Measurements from ENCODE around the gene PRKCE. TPM values are rescaled to one million over a fixed set of nuclear protein-coding genes. Genes with fewer than 3 reads are reported as not detected.

Gene PRKCE
- total RNA-seq, 1 donor from 2014 or later, result 21.0 TPM

DNA sequence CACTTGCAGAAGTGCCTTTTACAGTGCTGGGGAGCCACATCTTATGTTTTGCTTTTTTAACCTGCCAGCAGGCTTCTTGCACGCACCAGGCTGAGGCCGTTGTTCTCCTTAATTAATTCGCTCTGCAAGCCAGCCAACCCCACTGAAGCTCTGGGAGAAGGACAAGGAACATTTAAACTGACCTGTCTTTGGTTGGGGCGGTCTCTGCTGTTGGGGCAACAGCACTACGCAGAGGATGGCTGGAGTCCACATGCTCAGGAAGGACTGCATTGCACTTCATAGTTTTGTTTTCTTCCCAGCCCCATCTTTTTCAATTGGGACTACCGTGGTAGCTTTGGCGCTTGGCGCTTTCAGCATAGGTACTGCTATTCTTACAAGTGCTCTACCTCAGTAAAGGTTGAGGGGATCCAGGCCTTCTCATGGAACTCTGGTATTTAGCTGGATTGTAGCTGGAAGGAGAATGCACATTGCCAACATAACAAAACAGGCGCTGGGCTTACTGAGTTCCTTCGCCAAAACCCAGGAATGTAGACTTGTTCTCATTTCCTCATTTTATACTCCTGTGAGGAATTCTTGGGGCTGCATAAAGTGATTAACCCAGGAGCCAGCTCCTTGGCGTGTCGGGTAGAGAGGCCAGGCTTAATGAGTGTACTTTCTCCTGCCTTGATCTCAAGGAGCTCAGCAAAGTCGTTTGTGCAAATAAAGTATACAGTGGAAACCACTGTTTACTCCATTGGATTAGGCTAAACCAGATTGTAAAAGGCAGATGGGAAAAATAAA lies 146.2 kb downstream of the PRKCE start:
- H3K27me3 ChIP-seq (ENCODE audit: control insufficient read depth, insufficient read depth, low read length), result no peaks in the 10 kb centered on the region
- no peak for DNase-seq (ENCODE audit: low read depth)
- no peak overlapping the region for H3K4me3 ChIP-seq (ENCODE audit: low read depth, low read length)
- TF ChIP-seq, protein P1, sequence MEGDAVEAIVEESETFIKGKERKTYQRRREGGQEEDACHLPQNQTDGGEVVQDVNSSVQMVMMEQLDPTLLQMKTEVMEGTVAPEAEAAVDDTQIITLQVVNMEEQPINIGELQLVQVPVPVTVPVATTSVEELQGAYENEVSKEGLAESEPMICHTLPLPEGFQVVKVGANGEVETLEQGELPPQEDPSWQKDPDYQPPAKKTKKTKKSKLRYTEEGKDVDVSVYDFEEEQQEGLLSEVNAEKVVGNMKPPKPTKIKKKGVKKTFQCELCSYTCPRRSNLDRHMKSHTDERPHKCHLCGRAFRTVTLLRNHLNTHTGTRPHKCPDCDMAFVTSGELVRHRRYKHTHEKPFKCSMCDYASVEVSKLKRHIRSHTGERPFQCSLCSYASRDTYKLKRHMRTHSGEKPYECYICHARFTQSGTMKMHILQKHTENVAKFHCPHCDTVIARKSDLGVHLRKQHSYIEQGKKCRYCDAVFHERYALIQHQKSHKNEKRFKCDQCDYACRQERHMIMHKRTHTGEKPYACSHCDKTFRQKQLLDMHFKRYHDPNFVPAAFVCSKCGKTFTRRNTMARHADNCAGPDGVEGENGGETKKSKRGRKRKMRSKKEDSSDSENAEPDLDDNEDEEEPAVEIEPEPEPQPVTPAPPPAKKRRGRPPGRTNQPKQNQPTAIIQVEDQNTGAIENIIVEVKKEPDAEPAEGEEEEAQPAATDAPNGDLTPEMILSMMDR (IDR thresholded peaks at IDR 0.05; ENCODE audit: insufficient read depth, low read length, poor library complexity, severe bottlenecking), result no peak
- no peaks in the 10 kb centered on the region for H3K36me3 ChIP-seq (ENCODE audit: control insufficient read depth, insufficient read depth, low read length)

DNA sequence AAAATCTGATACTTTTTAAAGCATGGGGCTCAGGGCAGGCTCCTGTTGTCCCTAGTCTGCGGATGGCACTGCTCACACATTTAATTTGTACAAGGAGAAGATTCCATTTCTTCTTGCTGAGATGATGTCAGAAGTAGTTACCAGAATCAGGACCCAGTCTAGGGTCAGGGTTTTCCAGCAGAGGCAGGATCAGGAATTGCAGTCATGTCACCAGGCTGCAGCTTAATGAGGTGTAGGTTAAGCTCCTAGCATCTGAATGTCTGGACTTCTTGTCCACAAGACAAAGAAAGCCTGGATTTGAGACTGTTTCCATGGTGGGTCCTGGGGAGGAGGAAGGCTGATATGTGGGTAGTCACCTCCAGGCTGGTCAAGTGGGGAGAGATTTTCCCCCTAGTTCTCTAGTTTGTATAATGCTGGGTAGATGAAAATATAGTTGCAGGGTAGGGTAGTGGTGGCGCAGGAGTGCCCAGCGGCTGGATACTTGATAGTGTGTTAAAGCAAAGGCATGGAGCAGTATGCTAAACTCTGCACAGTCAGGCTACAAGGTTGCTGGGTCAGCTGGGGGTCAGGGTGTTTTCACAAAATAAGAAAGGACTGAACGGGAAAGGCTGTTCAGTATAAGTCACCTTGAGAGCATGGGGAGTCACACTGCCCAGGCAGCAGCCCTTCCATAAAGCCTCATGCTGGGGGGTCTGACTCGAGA lies 148.4 kb downstream of the PRKCE start:
- Histone ChIP-seq H3K36me3 (ENCODE audit: control insufficient read depth, insufficient read depth, low read length) (no peaks in the 10 kb centered on the region), H3K27me3 (ENCODE audit: control insufficient read depth, insufficient read depth, low read length) (no peaks in the 10 kb centered on the region), H3K4me3 (ENCODE audit: low read depth, low read length) (no peak overlapping the region)
- no peak for DNase-seq (ENCODE audit: low read depth)
- TF ChIP-seq, protein P1 (IDR thresholded peaks at IDR 0.05; ENCODE audit: insufficient read depth, low read length, poor library complexity, severe bottlenecking), result no peak

DNA sequence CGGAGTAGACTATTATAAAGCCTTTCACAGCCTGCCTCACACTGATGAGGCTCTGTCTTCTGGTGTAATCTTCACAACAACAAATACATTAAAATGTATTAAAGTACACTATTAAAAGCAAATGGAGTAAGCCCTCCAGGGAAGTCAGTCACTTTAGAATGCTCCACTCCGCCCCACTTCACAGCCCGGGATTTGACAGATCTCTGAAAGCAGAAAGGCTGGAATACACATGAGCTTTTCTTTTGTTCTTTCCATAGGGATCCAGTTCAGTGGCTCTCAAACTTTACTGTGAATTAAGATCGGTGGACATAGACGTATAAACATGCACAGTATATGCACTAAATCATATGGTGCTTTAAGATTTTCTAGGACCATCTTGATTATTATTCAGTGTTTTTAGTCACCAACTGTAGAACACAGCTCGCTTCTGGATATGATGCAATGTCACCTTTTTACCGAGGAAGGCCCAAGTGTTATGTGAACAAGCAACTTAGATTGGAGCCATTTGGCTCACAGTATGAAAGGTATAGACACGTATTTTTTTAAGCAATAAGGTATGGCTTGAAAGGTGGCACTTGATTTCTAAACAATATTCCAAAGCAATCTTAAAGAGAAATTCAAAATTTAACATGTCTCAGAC lies 151.1 kb downstream of the PRKCE start:
- Histone ChIP-seq H3K27me3 (ENCODE audit: control insufficient read depth, insufficient read depth, low read length) (no peaks in the 10 kb centered on the region), H3K36me3 (ENCODE audit: control insufficient read depth, insufficient read depth, low read length) (no peaks in the 10 kb centered on the region), H3K4me3 (ENCODE audit: low read depth, low read length) (no peak overlapping the region)
- TF ChIP-seq, protein P1 (IDR thresholded peaks at IDR 0.05; ENCODE audit: insufficient read depth, low read length, poor library complexity, severe bottlenecking), result no peak
- no peak for DNase-seq (ENCODE audit: low read depth)

DNA sequence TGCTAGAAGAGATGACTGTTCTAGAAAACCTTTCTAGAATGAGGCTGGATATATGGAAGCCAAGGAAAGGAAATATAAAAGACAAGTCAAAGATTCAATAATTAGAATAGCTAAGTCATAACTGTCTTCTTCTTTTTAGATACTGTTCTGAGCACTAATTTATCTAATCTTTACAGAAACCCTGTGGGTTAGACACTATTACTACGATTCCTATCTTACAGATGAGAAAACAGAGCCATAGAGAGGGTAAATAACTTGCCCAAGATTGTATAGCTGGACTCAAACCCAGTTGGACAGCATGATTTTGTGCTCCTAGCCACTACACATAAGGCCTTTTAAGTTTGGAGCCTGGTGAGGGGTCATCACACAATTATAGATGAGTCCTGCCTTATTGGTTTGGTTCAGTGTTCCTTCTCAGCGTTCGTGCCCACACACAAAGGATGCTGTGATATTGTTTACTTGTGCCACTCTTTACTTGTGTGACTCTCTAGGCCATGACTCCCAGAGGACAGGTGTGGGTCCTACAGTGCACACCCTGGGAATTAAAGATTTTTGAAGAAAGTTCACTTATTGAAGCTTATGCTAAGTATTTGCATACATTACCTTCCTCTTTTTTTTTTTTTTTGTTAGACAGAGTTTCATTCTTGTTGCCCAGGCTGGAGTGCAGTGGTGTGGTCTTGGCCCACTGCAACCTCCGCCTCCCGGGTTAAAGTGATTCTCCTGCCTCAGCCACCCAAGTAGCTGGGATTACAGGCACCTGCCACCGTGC lies 153.7 kb downstream of the PRKCE start:
- Histone ChIP-seq H3K4me3 (ENCODE audit: low read depth, low read length) (no peak overlapping the region), H3K36me3 (ENCODE audit: control insufficient read depth, insufficient read depth, low read length) (no peaks in the 10 kb centered on the region), H3K27me3 (ENCODE audit: control insufficient read depth, insufficient read depth, low read length) (no peaks in the 10 kb centered on the region)
- DNase-seq (ENCODE audit: low read depth), result no peak
- TF ChIP-seq, protein P1 (IDR thresholded peaks at IDR 0.05; ENCODE audit: insufficient read depth, low read length, poor library complexity, severe bottlenecking), result no peak

DNA sequence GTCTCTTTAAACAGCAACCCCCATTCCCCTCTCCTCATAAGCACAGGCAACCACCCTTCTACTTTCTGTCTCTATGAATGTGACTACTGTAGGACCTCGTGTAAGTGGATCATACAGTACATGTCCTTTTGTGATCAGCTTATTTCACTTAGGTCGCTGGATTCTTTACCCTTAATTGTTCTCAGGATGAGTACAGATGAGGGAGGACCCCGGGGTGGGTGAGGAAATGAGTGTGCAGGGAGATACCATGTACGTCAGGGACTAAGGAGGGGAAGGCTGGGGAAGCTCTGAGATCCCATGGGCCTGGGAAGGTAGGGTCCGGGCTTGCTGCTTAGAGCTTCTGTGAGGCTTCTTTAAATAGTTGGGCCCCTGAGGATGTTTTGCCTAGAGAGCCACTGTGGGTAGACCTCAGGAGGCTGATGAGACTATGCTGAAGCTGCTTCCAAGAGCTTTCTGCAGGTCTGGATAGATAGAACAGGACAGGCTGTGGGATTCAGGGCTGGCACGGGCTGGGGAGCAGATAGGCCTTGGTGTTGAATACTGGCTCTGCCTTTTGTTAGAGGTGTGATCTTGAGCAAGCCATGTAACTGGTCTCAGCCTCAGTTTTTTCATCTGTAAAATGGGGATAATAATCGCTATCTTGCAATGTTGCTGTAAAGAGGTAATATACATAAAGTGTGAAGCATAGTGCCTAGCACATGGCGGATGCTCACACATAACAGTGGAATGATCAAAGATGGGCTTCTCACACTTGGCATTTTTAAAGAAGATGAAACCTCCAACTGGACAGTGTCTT lies 155.3 kb downstream of the PRKCE start:
- TF ChIP-seq, protein P1 (IDR thresholded peaks at IDR 0.05; ENCODE audit: insufficient read depth, low read length, poor library complexity, severe bottlenecking), result no peak
- H3K27me3 ChIP-seq (ENCODE audit: control insufficient read depth, insufficient read depth, low read length), result no peaks in the 10 kb centered on the region
- no peak overlapping the region for H3K4me3 ChIP-seq (ENCODE audit: low read depth, low read length)
- DNase-seq (ENCODE audit: low read depth), result no peak
- no peaks in the 10 kb centered on the region for H3K36me3 ChIP-seq (ENCODE audit: control insufficient read depth, insufficient read depth, low read length)
